Measurements from ENCODE around the gene WDR53.
"Not testable (repeated sequence)": the region's sequence is repeated elsewhere in the genome, so short reads cannot be mapped to it uniquely, and the experiment has no call there.

DNA sequence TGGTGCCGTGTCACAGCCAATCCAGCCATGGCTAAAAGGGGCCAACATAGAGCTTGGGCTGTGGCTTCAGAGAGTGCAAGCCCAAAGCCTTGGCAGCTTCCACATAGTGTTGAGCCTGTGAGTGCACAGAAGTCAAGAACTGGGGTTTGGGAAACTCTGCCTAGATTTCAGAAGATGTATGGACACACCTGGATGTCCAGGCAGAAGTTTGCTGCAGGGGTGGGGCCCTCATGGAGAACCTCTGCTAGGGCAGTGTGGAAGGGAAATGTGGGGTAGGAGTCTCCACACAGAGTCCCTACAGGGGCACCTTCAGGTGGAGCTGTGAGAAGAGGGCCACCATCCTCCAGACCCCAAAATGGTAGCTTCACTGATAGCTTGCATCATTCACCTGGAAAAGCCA is 19.0 kb downstream of the WDR53 start:
- TF ChIP-seq POU5F1 (IDR thresholded peaks at IDR 0.05; ENCODE audit: borderline replicate concordance, low read depth, low read length, partially characterized antibody); ZNF217 (CRISPR knock-in tag; IDR thresholded peaks at IDR 0.05); FOSL1 (tag; conservative IDR thresholded peaks at IDR 0.05); RCOR1 (IDR thresholded peaks at IDR 0.05; ENCODE audit: borderline replicate concordance in 1 of 2, low read depth in 2 of 2, low read length in 2 of 2): not testable (repeated sequence)
- TF ChIP-seq, protein P1, sequence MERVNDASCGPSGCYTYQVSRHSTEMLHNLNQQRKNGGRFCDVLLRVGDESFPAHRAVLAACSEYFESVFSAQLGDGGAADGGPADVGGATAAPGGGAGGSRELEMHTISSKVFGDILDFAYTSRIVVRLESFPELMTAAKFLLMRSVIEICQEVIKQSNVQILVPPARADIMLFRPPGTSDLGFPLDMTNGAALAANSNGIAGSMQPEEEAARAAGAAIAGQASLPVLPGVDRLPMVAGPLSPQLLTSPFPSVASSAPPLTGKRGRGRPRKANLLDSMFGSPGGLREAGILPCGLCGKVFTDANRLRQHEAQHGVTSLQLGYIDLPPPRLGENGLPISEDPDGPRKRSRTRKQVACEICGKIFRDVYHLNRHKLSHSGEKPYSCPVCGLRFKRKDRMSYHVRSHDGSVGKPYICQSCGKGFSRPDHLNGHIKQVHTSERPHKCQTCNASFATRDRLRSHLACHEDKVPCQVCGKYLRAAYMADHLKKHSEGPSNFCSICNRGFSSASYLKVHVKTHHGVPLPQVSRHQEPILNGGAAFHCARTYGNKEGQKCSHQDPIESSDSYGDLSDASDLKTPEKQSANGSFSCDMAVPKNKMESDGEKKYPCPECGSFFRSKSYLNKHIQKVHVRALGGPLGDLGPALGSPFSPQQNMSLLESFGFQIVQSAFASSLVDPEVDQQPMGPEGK (CRISPR knock-in tag; IDR thresholded peaks at IDR 0.05; ENCODE audit: borderline replicate concordance): not testable (repeated sequence)
- TF ChIP-seq, protein P2, sequence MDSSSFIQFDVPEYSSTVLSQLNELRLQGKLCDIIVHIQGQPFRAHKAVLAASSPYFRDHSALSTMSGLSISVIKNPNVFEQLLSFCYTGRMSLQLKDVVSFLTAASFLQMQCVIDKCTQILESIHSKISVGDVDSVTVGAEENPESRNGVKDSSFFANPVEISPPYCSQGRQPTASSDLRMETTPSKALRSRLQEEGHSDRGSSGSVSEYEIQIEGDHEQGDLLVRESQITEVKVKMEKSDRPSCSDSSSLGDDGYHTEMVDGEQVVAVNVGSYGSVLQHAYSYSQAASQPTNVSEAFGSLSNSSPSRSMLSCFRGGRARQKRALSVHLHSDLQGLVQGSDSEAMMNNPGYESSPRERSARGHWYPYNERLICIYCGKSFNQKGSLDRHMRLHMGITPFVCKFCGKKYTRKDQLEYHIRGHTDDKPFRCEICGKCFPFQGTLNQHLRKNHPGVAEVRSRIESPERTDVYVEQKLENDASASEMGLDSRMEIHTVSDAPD (CRISPR knock-in tag; IDR thresholded peaks at IDR 0.05): not testable (repeated sequence)
- TF ChIP-seq, protein P3, sequence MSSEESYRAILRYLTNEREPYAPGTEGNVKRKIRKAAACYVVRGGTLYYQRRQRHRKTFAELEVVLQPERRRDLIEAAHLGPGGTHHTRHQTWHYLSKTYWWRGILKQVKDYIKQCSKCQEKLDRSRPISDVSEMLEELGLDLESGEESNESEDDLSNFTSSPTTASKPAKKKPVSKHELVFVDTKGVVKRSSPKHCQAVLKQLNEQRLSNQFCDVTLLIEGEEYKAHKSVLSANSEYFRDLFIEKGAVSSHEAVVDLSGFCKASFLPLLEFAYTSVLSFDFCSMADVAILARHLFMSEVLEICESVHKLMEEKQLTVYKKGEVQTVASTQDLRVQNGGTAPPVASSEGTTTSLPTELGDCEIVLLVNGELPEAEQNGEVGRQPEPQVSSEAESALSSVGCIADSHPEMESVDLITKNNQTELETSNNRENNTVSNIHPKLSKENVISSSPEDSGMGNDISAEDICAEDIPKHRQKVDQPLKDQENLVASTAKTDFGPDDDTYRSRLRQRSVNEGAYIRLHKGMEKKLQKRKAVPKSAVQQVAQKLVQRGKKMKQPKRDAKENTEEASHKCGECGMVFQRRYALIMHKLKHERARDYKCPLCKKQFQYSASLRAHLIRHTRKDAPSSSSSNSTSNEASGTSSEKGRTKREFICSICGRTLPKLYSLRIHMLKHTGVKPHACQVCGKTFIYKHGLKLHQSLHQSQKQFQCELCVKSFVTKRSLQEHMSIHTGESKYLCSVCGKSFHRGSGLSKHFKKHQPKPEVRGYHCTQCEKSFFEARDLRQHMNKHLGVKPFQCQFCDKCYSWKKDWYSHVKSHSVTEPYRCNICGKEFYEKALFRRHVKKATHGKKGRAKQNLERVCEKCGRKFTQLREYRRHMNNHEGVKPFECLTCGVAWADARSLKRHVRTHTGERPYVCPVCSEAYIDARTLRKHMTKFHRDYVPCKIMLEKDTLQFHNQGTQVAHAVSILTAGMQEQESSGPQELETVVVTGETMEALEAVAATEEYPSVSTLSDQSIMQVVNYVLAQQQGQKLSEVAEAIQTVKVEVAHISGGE (CRISPR knock-in tag; IDR thresholded peaks at IDR 0.05): not testable (repeated sequence)
